Measurements from ENCODE around the gene KCNJ3.

The KCNJ3 gene

GRCh38 chr2:154709215-154709614, 10.7 kb downstream of the KCNJ3 start:
- no peak for DNase-seq

- DNase-seq = no peak
Measured at GRCh38 chr2:154710078-154710477, 11.6 kb downstream of the KCNJ3 start.

GRCh38 chr2:154710685-154711084, 12.2 kb downstream of the KCNJ3 start:
- DNase-seq = no peak

- no peak for DNase-seq
Measured at GRCh38 chr2:154713675-154714074, 15.2 kb downstream of the KCNJ3 start.

- no peak for DNase-seq
Measured at GRCh38 chr2:154720651-154721050, 22.2 kb downstream of the KCNJ3 start.

- no peak for DNase-seq
Measured at GRCh38 chr2:154724194-154724797, 25.8 kb downstream of the KCNJ3 start.

- no peak for DNase-seq
Measured at GRCh38 chr2:154740361-154740760, 41.9 kb downstream of the KCNJ3 start.

- no peak for DNase-seq
Measured at GRCh38 chr2:154758871-154759270, 60.4 kb downstream of the KCNJ3 start.

GRCh38 chr2:154762638-154763037, 64.1 kb downstream of the KCNJ3 start:
- no peak for DNase-seq

DNA sequence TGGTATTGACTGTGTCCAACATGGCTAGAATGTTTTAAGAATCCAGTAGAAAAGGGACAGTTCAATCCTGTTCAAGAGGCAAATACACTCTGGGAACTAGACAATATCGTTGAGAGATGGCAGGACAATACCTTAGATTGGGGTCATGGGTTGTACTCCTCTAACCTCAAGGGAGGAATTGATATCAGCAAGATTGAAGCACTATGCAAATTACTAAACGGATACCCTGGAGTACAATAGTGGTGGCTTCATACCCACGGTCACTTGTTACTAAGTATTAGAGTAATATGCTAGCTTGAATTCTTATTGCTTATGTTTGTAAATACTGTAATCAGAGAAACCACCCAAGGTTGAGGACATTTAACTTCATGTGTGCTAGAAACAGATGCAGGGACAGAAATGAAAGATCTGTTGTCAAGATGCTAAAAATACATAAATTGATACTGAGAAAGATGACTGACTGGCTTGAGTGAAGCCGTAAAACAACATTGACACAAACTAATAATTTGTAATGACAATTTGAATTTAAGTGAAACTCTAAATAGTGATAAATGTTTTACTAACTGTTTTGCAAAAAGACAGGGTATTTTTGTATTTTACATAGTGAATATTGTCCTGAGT, 73.3 kb downstream of the KCNJ3 start:
- DNase-seq = no peak

DNA sequence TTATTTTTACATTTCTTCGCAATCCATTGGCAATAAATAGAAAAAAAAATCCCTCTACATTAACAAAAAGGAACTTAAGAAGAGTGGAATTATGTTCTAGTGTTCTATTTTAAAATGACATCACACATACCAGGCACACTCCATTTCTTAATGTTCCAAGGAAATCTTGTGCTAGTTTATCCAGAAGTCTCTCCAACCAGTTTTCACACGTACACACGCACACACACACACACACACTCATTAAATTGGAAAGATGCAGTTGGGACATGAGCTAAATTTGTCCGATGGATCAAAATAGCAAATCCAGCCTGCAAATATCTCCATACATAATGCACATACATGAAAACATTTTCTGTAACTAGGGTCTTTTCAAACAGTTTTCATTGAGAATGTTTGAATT, 78.3 kb downstream of the KCNJ3 start:
- no peak for DNase-seq

DNA sequence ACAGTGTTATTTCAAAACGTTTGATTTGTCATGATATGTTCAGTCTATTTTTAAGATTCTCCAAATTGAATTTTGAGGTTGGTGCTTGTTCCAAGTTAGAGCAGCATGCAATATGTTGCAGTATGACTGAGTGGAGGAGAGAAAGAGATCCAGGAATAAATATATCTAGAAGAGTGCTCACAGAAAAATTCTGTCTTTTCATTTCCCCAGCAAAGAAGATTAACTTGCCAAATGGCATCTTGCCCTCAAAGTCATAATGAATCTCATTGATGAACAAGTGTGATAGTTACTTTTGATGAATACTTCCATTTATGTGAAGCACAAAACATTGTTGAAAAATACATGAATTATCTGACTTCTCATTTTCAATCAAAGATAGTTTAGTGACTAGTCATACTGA, 95.9 kb downstream of the KCNJ3 start:
- DNase-seq = no peak

GRCh38 chr2:154795651-154796050, 97.2 kb downstream of the KCNJ3 start:
- no peak for DNase-seq

DNA sequence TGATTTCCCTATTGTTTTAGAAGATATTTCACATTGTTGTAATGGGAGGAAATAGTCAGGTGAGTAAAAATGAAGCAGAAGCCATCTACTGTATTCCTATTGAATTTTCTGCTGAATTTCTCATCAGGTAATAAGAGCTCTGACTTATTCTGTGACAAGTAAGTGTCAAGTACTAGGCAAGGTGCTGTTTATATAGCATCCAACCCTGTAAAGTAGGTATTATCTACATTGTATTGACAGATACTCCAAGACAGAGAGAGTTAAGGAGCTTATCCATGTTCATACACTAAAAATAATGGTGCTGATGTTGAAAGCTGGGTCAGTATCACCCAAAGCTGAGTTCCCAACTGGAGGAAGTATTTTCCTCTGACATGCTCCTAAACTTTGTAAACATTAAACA, 106.0 kb downstream of the KCNJ3 start:
- no peak for DNase-seq

DNA sequence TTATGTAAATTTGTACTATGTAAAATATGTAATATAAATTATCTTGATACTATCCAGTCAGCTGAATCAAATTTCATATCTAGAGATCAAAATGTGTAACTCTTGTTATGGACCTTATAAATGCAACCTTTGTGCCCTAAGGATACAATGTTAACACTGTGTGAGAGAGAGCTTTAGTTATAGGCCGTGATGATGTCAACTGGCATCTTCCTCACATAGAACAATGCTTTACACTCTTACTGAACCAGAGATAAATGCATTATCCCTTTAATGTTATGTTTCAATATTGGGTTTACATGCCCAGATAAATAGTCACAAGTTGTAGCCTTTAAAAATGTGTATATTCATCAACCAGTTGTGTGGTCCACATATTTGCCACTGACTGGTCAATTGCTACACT, 115.1 kb downstream of the KCNJ3 start:
- no peak for DNase-seq

DNA sequence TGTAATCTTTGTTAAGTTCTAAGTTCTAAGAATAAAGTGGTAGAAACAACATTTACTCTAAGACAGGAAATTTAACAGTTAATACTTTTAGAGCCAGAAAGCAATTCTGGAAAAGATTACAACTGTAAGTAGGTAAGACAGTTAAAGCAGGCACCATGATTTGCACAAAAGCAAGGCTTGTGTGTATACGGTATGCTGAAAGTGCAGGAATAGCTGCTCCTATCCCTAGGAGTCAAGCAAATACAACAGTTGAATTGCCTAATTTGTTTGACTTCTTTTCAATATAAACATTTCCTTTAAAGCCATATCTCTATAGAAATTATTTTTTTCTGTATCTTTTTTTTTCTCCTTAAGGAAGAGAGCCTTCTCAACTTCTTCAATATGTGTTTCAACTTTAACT, 116.4 kb downstream of the KCNJ3 start:
- DNase-seq = no peak

DNA sequence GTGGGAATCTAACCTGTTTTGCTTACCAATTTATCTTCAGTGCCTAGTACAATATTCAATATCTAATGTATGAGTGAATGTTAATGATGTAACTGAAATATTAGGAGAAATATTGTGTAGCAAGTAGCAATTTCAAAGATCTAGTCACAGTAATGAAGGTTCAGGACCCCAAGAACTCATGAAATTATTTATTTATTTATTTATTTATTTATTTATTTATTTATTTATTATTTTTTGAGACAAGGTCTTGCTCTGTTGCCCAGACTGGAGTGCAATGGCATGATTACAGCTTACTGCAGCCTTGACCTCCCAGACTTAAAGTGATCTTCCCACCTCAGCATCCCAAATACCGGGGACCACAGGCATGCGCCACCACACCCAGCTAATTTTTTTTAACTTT, 126.9 kb downstream of the KCNJ3 start:
- DNase-seq = no peak

GRCh38 chr2:154826827-154827226, 128.3 kb downstream of the KCNJ3 start:
- no peak for DNase-seq

- DNase-seq = no peak
Measured at GRCh38 chr2:154827286-154827685, 128.8 kb downstream of the KCNJ3 start.

DNA sequence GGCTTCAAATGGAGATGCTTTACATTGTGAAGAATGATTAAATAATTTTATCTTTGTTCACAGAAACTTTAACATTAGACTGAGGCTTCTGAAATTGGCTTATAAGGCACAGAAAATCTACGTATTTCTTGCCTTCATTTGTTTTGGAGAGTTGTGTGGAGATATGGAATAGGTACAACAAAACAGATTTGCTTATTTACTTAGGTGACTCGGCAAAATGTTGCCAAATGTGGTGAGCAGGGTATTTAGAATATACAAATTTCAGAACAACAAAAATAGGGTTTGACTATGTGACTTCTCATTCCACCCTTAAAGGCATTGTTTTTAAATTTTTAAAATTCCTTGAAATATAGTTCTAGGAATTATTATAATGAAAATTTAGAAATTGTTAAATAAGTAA, 134.2 kb downstream of the KCNJ3 start:
- DNase-seq = no peak

GRCh38 chr2:154836632-154837031, 138.1 kb downstream of the KCNJ3 start:
- DNase-seq = no peak

GRCh38 chr2:154837035-154837434, 138.5 kb downstream of the KCNJ3 start:
- DNase-seq = no peak

DNA sequence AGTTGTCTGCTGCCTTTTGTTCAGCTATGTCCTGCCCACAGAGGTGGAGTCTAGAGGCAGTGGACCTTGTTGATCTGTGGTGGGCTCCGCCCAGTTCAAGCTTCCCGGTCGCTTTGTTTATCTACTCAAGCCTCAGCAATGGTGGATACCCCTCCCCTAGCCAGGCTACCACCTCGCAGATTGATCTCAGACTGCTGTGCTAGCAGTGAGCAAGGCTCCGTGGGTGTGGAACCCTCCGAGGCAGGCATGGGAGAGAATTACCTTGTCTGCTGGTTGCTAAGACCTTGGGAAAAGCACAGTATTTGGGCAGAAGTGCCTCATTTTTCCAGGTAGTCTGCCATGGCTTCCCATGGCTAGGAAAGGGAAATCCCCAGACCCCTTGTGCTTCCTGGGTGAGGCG, 146.0 kb downstream of the KCNJ3 start:
- no peak for DNase-seq

GRCh38 chr2:154846842-154847241, 148.3 kb downstream of the KCNJ3 start:
- DNase-seq = no peak

- DNase-seq = no peak
Measured at GRCh38 chr2:154849482-154849881, 151.0 kb downstream of the KCNJ3 start.
